GM18499 (cell line): Measurements from ENCODE around the gene SPATA18.

Experiments used
- ATAC-seq: cut with Tn5 transposase; IDR thresholded peaks from one replicate; pipeline ENCODE4 v1.9.1; 2021; ENCODE audit warnings: moderate number of reproducible peaks; ENCODE audit not compliant: insufficient read depth, unreplicated experiment

Gene SPATA18

GRCh38 chr4:52051213-52051614 lies at the start of gene SPATA18:
SPATA18 (plus strand) TSS chr4:52051304; CDS start chr4:52051705, 401 bp downstream.
- ATAC-seq = no peak

GRCh38 chr4:52001616-52002015 lies 49.5 kb upstream of the SPATA18 start:
- no peak for ATAC-seq

DNA sequence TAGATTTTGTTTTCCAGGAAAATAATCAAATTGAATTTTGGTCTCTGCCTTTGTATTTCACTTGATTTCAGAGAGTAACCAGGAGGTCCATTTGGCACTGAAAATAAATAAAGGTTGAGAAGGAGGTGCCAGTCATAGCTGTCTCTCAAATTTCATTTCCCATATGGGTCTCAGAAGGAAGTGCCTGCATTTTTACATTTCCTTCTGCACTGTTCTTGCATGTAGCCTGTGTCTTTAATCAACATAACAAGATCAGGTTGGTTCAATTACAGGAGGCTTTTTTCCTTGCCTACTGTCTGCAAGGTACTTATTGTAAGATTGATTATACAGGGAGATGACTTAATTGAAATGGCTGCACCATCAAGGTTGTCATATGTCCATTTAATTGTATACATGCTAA lies 46.7 kb upstream of the SPATA18 start:
- ATAC-seq = no peak

- ATAC-seq = no peak
Measured at GRCh38 chr4:52005604-52006273, 45.4 kb upstream of the SPATA18 start.

DNA sequence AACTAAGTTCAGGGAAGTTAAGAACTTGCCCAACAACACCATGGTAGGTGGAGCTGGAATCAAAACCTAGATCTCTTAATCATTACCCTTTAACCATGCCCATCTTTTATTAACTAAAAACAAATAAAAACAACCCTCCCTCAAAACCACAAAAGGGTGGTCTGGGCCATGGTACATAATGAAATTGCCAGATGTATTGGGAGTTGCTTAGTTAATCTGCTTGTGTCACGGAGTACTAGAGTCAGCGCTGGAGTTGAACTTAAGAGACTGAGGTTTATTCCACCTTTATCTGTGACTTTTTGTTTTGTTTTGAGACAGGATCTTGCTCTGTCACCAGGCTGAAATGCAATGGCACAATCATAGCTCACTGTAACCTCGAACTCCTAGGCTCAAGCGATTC lies 44.2 kb upstream of the SPATA18 start:
- ATAC-seq = no peak

DNA sequence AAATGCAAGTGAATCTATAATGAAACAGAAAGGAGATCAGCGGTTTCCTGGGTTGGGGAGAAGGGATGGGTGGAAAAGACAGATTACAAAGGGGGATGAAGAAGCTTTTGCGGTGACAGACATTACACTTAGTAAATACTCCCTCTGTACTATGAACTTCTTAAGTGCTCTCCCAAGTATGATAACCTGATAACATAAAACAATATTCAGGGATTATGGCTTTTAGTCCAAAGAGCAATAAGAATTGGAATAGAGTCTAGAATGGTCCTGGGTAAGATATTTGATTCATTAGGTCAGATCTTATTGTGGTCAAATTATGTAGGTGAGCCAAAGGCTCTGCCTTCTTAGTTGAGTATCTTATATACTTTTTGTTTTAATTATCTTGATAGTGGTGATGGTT lies 40.1 kb upstream of the SPATA18 start:
- ATAC-seq = no peak

- ATAC-seq = no peak
Measured at GRCh38 chr4:52012651-52013050, 38.5 kb upstream of the SPATA18 start.

GRCh38 chr4:52014903-52015302 lies 36.2 kb upstream of the SPATA18 start:
- ATAC-seq = no peak

DNA sequence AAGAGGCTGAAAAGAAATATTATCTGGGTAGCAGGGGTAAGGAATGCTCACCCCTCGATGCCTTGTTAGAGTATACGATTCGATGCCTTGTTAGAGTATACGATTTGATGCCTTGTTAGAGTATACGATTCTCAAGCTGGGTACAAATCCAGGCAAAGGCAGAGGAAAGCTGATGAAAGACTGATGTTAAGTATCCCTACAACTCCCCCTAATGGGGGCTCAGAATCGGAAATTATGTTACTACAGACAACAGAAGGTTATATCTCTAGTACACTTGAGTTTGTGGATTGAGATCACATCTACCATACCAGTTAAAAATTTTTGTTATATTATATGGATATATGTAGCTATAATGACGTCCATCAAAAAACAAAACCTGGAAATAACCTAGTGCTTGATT lies 35.7 kb upstream of the SPATA18 start:
- no peak for ATAC-seq

- ATAC-seq = no peak
Measured at GRCh38 chr4:52016981-52017380, 34.1 kb upstream of the SPATA18 start.

DNA sequence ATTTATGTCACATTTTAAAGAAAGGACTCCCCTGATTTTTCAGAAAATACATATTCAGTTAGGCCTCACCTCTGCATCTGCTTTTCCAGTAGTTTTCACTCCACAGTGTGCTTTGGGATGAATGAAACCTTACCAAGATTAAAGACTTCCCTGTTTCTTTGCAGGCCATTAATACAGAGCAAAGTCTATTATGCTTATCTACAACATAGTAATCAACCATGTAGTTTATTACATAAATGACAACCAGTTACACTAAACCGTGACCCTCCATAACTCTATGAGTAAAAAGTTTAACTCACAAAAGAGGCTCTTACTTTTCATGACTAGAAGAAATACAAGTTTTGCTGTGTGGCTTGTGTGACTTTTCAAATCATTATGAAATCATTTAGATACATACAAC lies 33.3 kb upstream of the SPATA18 start:
- no peak for ATAC-seq

DNA sequence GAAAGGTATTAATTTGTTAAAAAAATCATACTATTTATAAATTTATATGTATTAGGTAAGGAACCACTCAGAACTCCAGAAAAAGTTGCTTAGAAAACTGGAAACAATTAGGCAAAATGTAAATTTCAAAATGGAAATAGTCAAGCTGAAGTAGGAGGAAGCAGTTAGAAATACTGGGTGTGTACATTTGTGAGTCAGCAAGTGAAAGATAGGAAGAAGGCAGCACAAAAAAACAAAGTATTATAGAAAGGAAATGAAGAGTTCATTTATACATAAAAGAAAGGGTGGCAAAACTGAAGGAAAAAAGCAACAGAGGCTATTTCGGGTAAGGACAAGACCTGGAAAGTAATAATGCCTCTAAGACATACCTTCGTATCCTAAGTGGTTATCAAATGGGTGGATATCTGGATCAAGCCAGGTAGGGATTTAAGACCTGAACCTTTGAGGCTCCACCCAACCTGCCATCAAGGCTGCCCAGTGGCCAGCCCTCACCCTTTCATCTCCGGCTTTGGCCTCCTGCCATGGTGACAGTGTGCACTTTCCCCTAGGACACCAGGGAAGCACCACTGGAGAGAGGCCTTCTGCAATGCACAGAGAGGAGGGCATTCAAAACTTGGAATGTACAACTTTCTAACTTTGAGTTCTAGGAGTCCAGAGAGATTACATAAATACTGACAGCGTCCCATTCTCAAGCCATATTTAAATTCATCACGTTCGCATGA lies 31.0 kb upstream of the SPATA18 start, which contains the start of gene LRRC66:
Gene LRRC66, minus strand, starts transcription at position 428 of the 722 bp plus-strand sequence. CDS start 2,750 bp downstream, outside the sequence.
- ATAC-seq = no peak

GRCh38 chr4:52028970-52029369 lies 22.1 kb upstream of the SPATA18 start:
- ATAC-seq = no peak

DNA sequence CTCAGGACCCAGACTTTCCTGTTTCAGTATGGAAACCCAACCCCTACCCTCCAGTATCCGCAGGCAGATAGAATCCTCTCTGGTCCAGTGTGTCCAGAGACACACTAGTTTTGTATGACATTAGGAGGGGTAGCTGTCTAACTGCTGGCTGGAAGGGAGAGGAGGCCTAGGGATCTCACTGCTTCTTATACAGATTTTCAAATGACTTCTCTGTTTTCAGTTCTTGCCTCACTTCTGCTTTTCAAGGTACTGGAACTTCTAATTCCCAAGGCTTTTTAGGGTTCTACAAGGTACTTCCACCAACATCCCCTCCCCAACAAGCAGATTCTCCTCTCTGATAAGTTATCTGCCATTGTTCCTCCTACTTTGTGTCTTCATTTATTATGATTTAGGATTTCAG lies 19.1 kb upstream of the SPATA18 start:
- no peak for ATAC-seq

GRCh38 chr4:52035190-52035589 lies 15.9 kb upstream of the SPATA18 start:
- ATAC-seq = no peak

- ATAC-seq = no peak
Measured at GRCh38 chr4:52036886-52037530, 14.1 kb upstream of the SPATA18 start.

- ATAC-seq = peak; percentile 30
Measured at GRCh38 chr4:52037689-52038102, 13.4 kb upstream of the SPATA18 start.

- peak; percentile 45 for ATAC-seq
Measured at GRCh38 chr4:52038103-52038912, 12.8 kb upstream of the SPATA18 start, which contains the start of gene SGCB. SGCB (minus strand) TSS chr4:52038299; CDS start chr4:52038259, 40 bp downstream.

DNA sequence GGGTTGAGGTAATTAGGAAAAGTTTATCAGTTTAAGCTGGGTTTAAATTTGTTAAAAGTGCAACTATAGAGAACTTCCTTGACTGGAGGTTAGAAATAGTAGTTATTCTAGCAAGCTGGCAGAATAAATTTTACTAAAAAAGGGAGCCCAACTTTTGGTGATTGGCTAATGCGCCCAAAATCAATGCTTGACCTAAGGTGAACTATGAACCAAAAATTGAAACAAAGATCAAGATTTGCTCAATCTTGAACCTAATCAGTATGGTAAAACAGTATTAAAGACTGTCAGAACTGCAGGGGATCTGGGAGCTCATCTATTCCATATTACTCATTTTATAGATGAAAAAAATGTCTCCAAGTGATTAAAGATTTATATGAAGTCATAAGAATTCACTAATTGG lies 6.1 kb upstream of the SPATA18 start:
- no peak for ATAC-seq

GRCh38 chr4:52049266-52049665 lies 1.8 kb upstream of the SPATA18 start:
- ATAC-seq = no peak
